H1 (cell line): ENCODE data around the gene ZSCAN5A. TPM values are rescaled to one million over a fixed set of nuclear protein-coding genes. Genes with fewer than 3 reads are reported as not detected.

Source experiments
- CTCF ChIA-PET: fragments of 300-600 bp; sonication (Branson Sonifier 250); formaldehyde crosslinking; loops from one replicate; lab custom pipeline; 2021; ENCODE audit not compliant: partially characterized antibody; lab: Charles Lee
- POLR2A ChIA-PET: fragments of 300-600 bp; sonication (Branson Sonifier 250); formaldehyde crosslinking; loops from one replicate; lab custom pipeline; 2021; ENCODE audit warnings: inconsistent platforms; ENCODE audit not compliant: partially characterized antibody; lab: Charles Lee
- DNase-seq, 2 experiments: peaks; one replicate each; pipeline versions ENCODE4 v3.0.0 to v3.0.0-alpha.2; 2010 to 2022; ENCODE audit warnings: low spot score in 2 of 2, low read depth in 1 of 2, mixed read lengths in 1 of 2
- FAIRE-seq: peaks from 2 replicates; lab custom pipeline; 2011; peaks lifted over from hg19 to GRCh38; lab: Jason Lieb, UNC
- H2AFZ ChIP-seq: 2 replicates; pipeline ENCODE4 v1.8.1; 2012; ENCODE audit warnings: low read length, inconsistent platforms
- H2AK5ac ChIP-seq: 2 replicates; pipeline ENCODE4 v1.6.1; 2013; ENCODE audit warnings: low read depth, low read length
- H2BK120ac ChIP-seq: replicated peaks from 2 replicates; pipeline ENCODE3; 2013; ENCODE audit warnings: low read depth, low read length, inconsistent platforms
- H2BK12ac ChIP-seq: 2 replicates; pipeline ENCODE4 v1.6.1; 2013; ENCODE audit warnings: low read depth, low read length
- H2BK15ac ChIP-seq: 2 replicates; pipeline ENCODE4 v1.6.1; 2013; ENCODE audit warnings: low read length
- H2BK20ac ChIP-seq: 2 replicates; pipeline ENCODE4 v1.6.1; 2013; ENCODE audit warnings: low read length
- H2BK5ac ChIP-seq: 2 replicates; pipeline ENCODE4 v1.6.1; 2013; ENCODE audit warnings: low read depth, low read length
- H3K14ac ChIP-seq: 2 replicates; pipeline ENCODE4 v1.6.1; 2013; ENCODE audit warnings: inconsistent platforms; ENCODE audit not compliant: insufficient read length
- H3K18ac ChIP-seq: 2 replicates; pipeline ENCODE4 v1.6.1; 2013; ENCODE audit warnings: low read length; ENCODE audit errors: extremely low read depth
- H3K23ac ChIP-seq: 2 replicates; pipeline ENCODE4 v1.6.1; 2013; ENCODE audit warnings: inconsistent platforms; ENCODE audit not compliant: insufficient read length
- H3K23me2 ChIP-seq: 2 replicates; pipeline ENCODE4 v1.6.1; 2013; ENCODE audit warnings: low read depth, low read length
- H3K27ac ChIP-seq: 2 replicates; pipeline ENCODE4 v1.6.1; 2011; ENCODE audit warnings: low read depth, low read length, inconsistent platforms
- H3K27me3 ChIP-seq, 4 experiments: replicated peaks in 1 of 4; 1 replicate in 1 of 4; 2 replicates in 3 of 4; pipeline versions ENCODE4 v1.6.1 to v1.8.1; 2011 to 2013; ENCODE audit warnings: low read length in 3 of 4, mild to moderate bottlenecking in 3 of 4, inconsistent platforms in 2 of 4, mixed read lengths in 2 of 4, moderate library complexity in 1 of 4; ENCODE audit not compliant: control insufficient read depth in 3 of 4, insufficient read depth in 3 of 4; ENCODE audit errors: extremely low read depth in 1 of 4
- H3K36me3 ChIP-seq, 4 experiments: 2 replicates each; pipeline versions ENCODE4 v1.6.1 to v1.8.1; 2011 to 2013; ENCODE audit warnings: mild to moderate bottlenecking in 4 of 4, low read length in 3 of 4, moderate library complexity in 2 of 4, control low read depth in 1 of 4, inconsistent platforms in 1 of 4; ENCODE audit not compliant: insufficient read depth in 4 of 4, control insufficient read depth in 2 of 4
- H3K4ac ChIP-seq: replicated peaks from 2 replicates; pipeline ENCODE3; 2013; ENCODE audit warnings: low read length, low read depth, mixed read lengths, inconsistent platforms; ENCODE audit not compliant: insufficient read length
- H3K4me1 ChIP-seq, 4 experiments: replicated peaks in 1 of 4; 1 replicate in 1 of 4; 2 replicates in 3 of 4; pipeline versions ENCODE4 v1.6.1 to v1.8.1; 2011 to 2013; ENCODE audit warnings: low read length in 3 of 4, inconsistent platforms in 2 of 4, mixed read lengths in 1 of 4; ENCODE audit not compliant: insufficient read depth in 4 of 4, control insufficient read depth in 3 of 4
- H3K4me2 ChIP-seq, 2 experiments: 2 replicates each; pipeline versions ENCODE4 v1.6.1 to v1.8.1; 2011 to 2013; ENCODE audit warnings: low read depth in 2 of 2, low read length in 2 of 2, control low read depth in 1 of 2, inconsistent platforms in 1 of 2, mild to moderate bottlenecking in 1 of 2; ENCODE audit not compliant: insufficient read depth in 1 of 2
- H3K4me3 ChIP-seq, 4 experiments: fragments of 200-600, 300-600 bp in 1 of 4; sonication (generic), shearing (Covaris generic), sonication (Bioruptor Twin) in 1 of 4; 2 replicates each; pipeline versions ENCODE4 v1.5.1 to v1.8.1; 2011 to 2016; ENCODE audit warnings: low read length in 4 of 4, low read depth in 3 of 4, control low read depth in 2 of 4, inconsistent platforms in 2 of 4, mild to moderate bottlenecking in 2 of 4, mixed read lengths in 1 of 4, moderate library complexity in 1 of 4; ENCODE audit not compliant: insufficient read depth in 2 of 4; ENCODE audit errors: extremely low read depth in 1 of 4
- H3K56ac ChIP-seq: replicated peaks from 2 replicates; pipeline ENCODE3; 2013; ENCODE audit warnings: low read depth, mild to moderate bottlenecking, mixed read lengths, low read length, inconsistent platforms; ENCODE audit not compliant: insufficient read length
- H3K79me1 ChIP-seq: 2 replicates; pipeline ENCODE4 v1.6.1; 2013; ENCODE audit warnings: low read depth, low read length, control low read depth
- H3K79me2 ChIP-seq, 2 experiments: 2 replicates each; pipeline versions ENCODE4 v1.6.1 to v1.8.1; 2012 to 2013; ENCODE audit warnings: low read length in 2 of 2, mild to moderate bottlenecking in 2 of 2, inconsistent platforms in 1 of 2; ENCODE audit not compliant: insufficient read depth in 2 of 2, control insufficient read depth in 1 of 2
- H3K9ac ChIP-seq, 4 experiments: replicated peaks in 1 of 4; 1 replicate in 1 of 4; 2 replicates in 3 of 4; pipeline versions ENCODE4 v1.6.1 to v1.8.1; 2011 to 2013; ENCODE audit warnings: low read depth in 3 of 4, low read length in 3 of 4, control low read depth in 2 of 4, mild to moderate bottlenecking in 2 of 4, moderate library complexity in 2 of 4, inconsistent platforms in 1 of 4; ENCODE audit errors: extremely low read depth in 1 of 4
- H3K9me3 ChIP-seq, 2 experiments: 2 replicates each; pipeline versions ENCODE4 v1.6.1 to v1.8.1; 2012 to 2013; ENCODE audit warnings: mild to moderate bottlenecking in 2 of 2, moderate library complexity in 2 of 2, control low read depth in 1 of 2, inconsistent platforms in 1 of 2, low read depth in 1 of 2, low read length in 1 of 2, mixed read lengths in 1 of 2; ENCODE audit not compliant: insufficient read depth in 2 of 2
- H4K20me1 ChIP-seq, 2 experiments: replicated peaks in 1 of 2; 2 replicates each; pipeline versions ENCODE3 to v1.8.1; 2011 to 2013; ENCODE audit warnings: inconsistent platforms in 2 of 2, low read length in 2 of 2, mild to moderate bottlenecking in 1 of 2; ENCODE audit not compliant: insufficient read depth in 2 of 2, control insufficient read depth in 1 of 2
- H4K5ac ChIP-seq: 2 replicates; pipeline ENCODE4 v1.6.1; 2013; ENCODE audit warnings: low read length, low read depth, mixed read lengths, inconsistent platforms; ENCODE audit not compliant: insufficient read length
- H4K8ac ChIP-seq: 2 replicates; pipeline ENCODE4 v1.8.0; 2013; ENCODE audit warnings: mild to moderate bottlenecking, moderate library complexity, low read length, inconsistent platforms; ENCODE audit not compliant: insufficient read depth; ENCODE audit errors: extremely low read depth
- H4K91ac ChIP-seq: replicated peaks from 2 replicates; pipeline ENCODE3; 2013; ENCODE audit warnings: low read length, mixed read lengths, inconsistent platforms; ENCODE audit not compliant: insufficient read length
- CTCF ChIP-seq, 3 experiments: IDR thresholded peaks; 1 replicate in 2 of 3; 2 replicates in 1 of 3; pipeline versions ENCODE4 v1.5.1 to v1.6.1; 2011; ENCODE audit warnings: low read length in 3 of 3, mild to moderate bottlenecking in 3 of 3, inconsistent platforms in 2 of 3, low read depth in 1 of 3, moderate library complexity in 1 of 3; ENCODE audit not compliant: insufficient read depth in 1 of 3; ENCODE audit errors: control extremely low read depth in 1 of 3
- RXRA ChIP-seq: IDR thresholded peaks from 2 replicates; pipeline ENCODE4 v1.6.1; 2011; ENCODE audit warnings: low read depth, mild to moderate bottlenecking, low read length, moderate library complexity; ENCODE audit not compliant: insufficient read depth
- SIX5 ChIP-seq: IDR thresholded peaks from 2 replicates; pipeline ENCODE4 v1.6.1; 2011; ENCODE audit warnings: mild to moderate bottlenecking, low read depth, low read length
- TBP ChIP-seq: IDR thresholded peaks from 2 replicates; pipeline ENCODE4 v1.6.1; 2011; ENCODE audit warnings: low read depth, low read length, improper control_type of control experiment
- WGBS, 2 experiments: shearing (Covaris generic) in 1 of 2; methylation state at CpG; one replicate each; pipeline versions ENCODE4 v1.1.6 to v1.1.7; 2013 to 2015; ENCODE audit warnings: low lambda C conversion rate in 2 of 2, mixed read lengths in 2 of 2, inconsistent platforms in 1 of 2, low coverage in 1 of 2, missing lambda C conversion rate in 1 of 2; ENCODE audit not compliant: insufficient replicate concordance in 2 of 2, insufficient coverage in 1 of 2, insufficient read length in 1 of 2; ENCODE audit errors: extremely low coverage in 1 of 2, missing lambda C conversion rate in 1 of 2; 5-methylcytosine and 5-hydroxymethylcytosine counted together
- polyA plus RNA-seq, 7 experiments: library from polyadenylated mRNA; depleted of rRNA in 3 of 7; stranded (reverse) in 5 of 7; unstranded in 2 of 7; fragments of >200 nt in 5 of 7; fragments of 200-250 nt in 2 of 7; gene quantifications; 1 replicate in 5 of 7; 2 replicates in 1 of 7; 4 replicates in 1 of 7; pipeline versions ENCODE4 v1.2.1 to v1.2.3, GENCODE V29; 2011 to 2013; ENCODE audit warnings: missing spikeins in 2 of 7, mixed read lengths in 2 of 7
- total RNA-seq: library from RNA; stranded (reverse); fragmentation: NEBNext Ultra II Directional; extraction: Animal tissue kit (Norgen Biotek cat#: 25700); gene quantifications from 2 replicates; pipeline ENCODE4 v1.2.1, GENCODE V29; 2021

Gene ZSCAN5A
- total and polyA plus RNA-seq, 2 of the 8 experiments (the other 6 are each of a cell fraction or from before 2014, with no cell fraction given): 8.6 to 11.0 TPM

- POLR2A ChIA-PET: no interaction called here
- no peak overlapping the region for H2AFZ ChIP-seq
- H3K14ac ChIP-seq: no peak overlapping the region
- H3K9me3 ChIP-seq: no peaks in the 10 kb centered on the region
- no peak overlapping the region for H4K91ac ChIP-seq
- no peak overlapping the region for H2AK5ac ChIP-seq
- no peaks in the 10 kb centered on the region for H3K27me3 ChIP-seq
- no peak overlapping the region for H3K18ac ChIP-seq
- H3K4me2 ChIP-seq: no peak overlapping the region
- no peak overlapping the region for H3K23ac ChIP-seq
- CTCF ChIA-PET: interaction anchor here (0.6 to 3.0 kb wide), 9 partner anchors 8 to 135 kb away, joined by 3 to 18 read pairs (median 4); no protein-coding TSS in a partner anchor
- H2BK12ac ChIP-seq: no peak overlapping the region
- H2BK15ac ChIP-seq: no peak overlapping the region
- no peaks in the 10 kb centered on the region for H3K79me1 ChIP-seq
- no peaks in the 10 kb centered on the region for H4K20me1 ChIP-seq
- DNase-seq (no peak), FAIRE-seq (no peak)
- WGBS, 2 experiments: 80% methylated on average over 4 of the region's 4 CpGs; no CpG with 5 or more reads in 1 of the 2 experiments
- H2BK5ac ChIP-seq: no peak overlapping the region
- H3K4ac ChIP-seq: no peak overlapping the region
- no peak overlapping the region for H2BK20ac ChIP-seq
- no peak overlapping the region for H3K27ac ChIP-seq
- no peak overlapping the region for H4K8ac ChIP-seq
- H3K9ac ChIP-seq: no peak overlapping the region
- no peaks in the 10 kb centered on the region for H3K79me2 ChIP-seq
- no peak overlapping the region for H3K4me3 ChIP-seq
- H3K23me2 ChIP-seq: no peaks in the 10 kb centered on the region
- H3K36me3 ChIP-seq: no peaks in the 10 kb centered on the region
- H3K4me1 ChIP-seq: peaks cover 0 to 2% (median under 1%) of the 10 kb centered on the region in 4 experiments; a peak in 2 of 7 replicates
- no peak overlapping the region for H3K56ac ChIP-seq
- no peak overlapping the region for H4K5ac ChIP-seq
- no peak overlapping the region for H2BK120ac ChIP-seq
- peak in 2 of 3 experiments; percentile 10 to 12; a peak in 1 of 4 replicates for TF ChIP-seq CTCF (IDR thresholded peaks at IDR 0.05; ENCODE audit: control extremely low read depth in 1 of 3, insufficient read depth in 1 of 3, low read depth in 1 of 3, low read length in 3 of 3)
- no peak for TF ChIP-seq TBP
- TF ChIP-seq RXRA: no peak
- no peak for TF ChIP-seq SIX5
- TF ChIP-seq, all 59 proteins: peak for 1
Measured at GRCh38 chr19:56211718-56212117, 102.9 kb downstream of the ZSCAN5A start.
